GOT3 (cell line): ENCODE measurements around the gene TLE6.
"Not testable (repeated sequence)": the region's sequence is repeated elsewhere in the genome, so short reads cannot be mapped to it uniquely, and the experiment has no call there.

Source experiments
- DNase-seq: peaks from one replicate; lab custom pipeline; 2025; ENCODE audit warnings: mixed read lengths; lab: John Stamatoyannopoulos, UW

Gene TLE6

GRCh38 chr19:2977001-2977745 lies at the start of gene TLE6:
TSS of gene TLE6 (plus strand) at chr19:2977564. CDS start at chr19:2978234, 670 bp downstream.
- peak; percentile 77 for DNase-seq

- no peak for DNase-seq
These were observed 43.9 kb upstream of the TLE6 start for GRCh38 chr19:2933490-2933910.

- not testable (repeated sequence) for DNase-seq
These were observed 41.5 kb upstream of the TLE6 start for GRCh38 chr19:2935863-2936262.

- DNase-seq: no peak
These were observed 34.3 kb upstream of the TLE6 start for GRCh38 chr19:2942928-2943640.

DNA sequence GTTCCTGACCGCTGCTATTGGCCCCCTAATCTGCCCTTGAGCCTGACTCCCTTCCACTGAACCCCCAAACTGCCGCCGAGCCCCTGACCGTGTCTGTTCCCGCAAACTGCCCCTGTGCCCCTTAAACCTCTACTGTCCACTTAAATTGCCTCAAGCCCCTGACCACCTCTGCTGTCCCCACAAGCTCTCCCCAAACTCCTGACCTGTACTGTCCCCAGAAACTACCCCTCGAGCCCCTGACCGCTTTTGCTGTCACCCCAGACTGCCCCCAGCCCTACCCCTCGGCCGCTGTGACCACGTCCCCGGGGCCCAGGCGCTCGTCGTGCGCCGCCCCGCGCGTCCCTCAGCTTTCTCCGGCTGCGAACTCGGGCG lies 33.0 kb upstream of the TLE6 start:
- no peak for DNase-seq

DNA sequence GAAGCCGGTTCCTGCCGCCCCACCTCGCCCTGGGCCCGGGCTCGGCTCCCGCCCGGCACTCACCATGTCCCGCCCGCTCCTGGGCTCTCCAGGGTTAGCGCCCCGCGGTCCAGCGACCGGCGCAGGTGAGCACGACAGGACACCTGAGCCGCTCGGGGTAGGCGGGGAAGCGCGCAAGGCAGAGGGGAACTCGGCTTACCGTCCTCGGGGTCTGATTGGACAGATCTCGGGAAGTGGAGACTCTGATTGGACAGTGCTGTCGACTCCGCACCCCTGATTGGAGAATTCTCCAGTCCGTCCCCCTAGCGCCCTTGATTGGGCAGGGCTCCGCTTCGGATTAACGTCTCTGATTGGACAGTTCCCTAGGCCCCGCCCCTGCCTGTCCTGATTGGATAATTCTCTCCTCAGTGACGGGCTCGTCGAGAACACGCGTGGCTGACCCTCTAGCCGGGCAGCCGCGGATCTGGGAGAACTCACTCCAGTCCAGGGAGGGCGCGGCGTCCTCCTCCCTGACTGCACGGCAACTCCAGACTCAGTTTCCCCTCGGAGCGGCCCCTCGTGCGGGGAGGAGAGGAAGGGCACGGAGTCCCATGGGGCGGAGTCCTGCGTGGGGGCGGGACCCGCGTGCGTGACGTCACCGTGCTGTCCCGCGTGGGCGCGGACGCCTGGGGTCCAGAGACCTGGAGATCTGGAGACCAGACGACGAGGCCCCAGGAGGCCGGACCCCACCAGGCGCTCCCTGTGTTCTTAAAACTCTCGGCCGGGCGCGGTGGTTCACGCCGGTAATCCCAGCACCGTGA lies 32.4 kb upstream of the TLE6 start, which contains the start of gene ZNF77:
Gene ZNF77 (minus strand): TSS at position 197 of the 800 bp plus-strand sequence. CDS start 131 bp downstream, at position 66.
- DNase-seq: peak; percentile 96

- DNase-seq: no peak
These were observed 31.7 kb upstream of the TLE6 start for GRCh38 chr19:2945575-2946184.

DNA sequence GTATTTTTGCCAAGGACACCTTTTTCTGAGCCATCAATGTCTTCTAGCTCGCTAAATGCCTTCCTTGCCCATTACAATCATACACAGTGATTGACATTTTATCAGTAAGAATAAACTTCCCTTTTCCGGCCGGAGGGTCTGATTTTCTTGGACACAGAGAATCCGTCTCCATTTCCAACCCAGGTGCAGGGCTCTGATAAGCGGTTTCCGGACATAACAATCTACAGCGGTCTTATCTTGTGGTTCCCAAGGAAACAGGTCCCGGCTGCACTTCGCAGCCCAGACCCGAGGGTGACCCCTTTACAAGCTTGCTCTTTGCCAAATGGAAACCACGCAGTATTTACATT lies 27.5 kb upstream of the TLE6 start:
- DNase-seq: no peak

GRCh38 chr19:2950286-2951124 lies 26.9 kb upstream of the TLE6 start:
- DNase-seq: peak; percentile 96

- no peak for DNase-seq
These were observed 24.3 kb upstream of the TLE6 start for GRCh38 chr19:2952953-2953481.

- no peak for DNase-seq
These were observed 20.2 kb upstream of the TLE6 start for GRCh38 chr19:2957160-2957559.

DNA sequence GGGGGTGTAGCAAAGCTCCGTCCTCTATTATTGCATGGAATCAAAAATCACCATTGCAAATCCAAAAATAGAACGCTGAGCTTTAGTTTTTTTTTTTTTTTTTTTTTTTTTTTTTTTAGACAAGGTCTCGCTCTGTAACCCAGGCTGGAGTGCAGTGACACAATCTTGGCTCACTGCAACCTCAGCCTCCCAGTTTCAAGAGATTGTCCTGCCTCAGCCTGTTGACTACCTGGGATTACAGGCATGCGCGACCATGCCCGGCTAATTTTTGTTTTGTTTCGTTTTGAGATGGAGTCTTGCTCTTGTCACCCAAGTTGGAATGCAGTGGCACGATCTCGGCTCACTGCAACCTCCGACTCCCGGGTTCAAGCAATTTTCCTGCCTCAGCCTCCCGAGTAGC lies 17.2 kb upstream of the TLE6 start:
- DNase-seq: no peak

DNA sequence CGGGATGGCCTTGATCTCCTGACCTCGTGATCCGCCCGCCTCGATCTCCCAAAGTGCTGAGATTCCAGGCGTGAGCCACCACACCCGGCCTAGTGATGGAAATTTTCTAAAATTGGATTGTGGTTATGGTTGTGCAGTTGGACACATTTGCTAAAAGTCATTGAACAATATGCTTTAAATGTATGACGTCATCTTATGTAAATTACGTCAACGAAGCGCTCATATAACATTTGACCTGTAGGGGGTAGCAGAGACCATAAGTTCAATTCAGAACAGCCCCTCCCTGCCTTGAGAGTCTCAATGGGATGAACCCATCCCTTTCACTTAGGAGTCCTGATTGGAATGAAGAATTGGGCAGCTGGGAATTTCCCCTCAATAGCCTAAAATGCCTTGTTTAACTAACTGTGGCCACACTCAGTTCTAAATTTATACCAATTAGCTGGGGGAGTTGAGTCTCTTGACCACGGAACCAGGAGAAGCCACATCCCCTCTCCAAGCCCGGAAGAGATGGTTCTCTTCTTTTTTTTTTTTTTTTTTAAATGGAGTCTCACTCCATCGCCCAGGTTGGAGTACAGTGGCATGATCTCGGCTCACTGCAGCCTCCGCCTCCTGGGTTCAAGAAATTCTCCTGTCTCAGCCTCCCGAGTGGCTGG lies 15.2 kb upstream of the TLE6 start:
- DNase-seq: no peak

DNA sequence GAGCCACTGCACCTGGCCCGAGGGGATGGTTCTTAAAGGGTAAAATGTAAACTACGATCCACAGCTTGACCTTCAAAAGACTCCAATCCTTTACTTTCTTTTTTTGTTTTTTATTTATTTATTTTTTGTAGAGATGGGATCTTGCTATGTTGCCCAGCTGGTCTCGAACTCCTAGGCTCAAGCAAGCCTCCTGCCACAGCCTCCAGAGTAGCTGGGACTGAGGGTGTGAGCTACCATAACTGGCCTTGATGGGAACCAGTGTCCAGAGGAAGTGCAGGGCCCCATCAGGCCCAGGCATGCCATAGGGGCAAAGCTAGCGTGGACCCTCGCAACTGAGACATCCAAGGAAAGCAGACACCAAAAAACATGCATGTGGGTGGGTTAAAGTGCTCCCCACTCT lies 14.2 kb upstream of the TLE6 start:
- no peak for DNase-seq

- not testable (repeated sequence) for DNase-seq
These were observed 13.7 kb upstream of the TLE6 start for GRCh38 chr19:2963631-2964030.

GRCh38 chr19:2964874-2965273 lies 12.5 kb upstream of the TLE6 start:
- DNase-seq: no peak

DNA sequence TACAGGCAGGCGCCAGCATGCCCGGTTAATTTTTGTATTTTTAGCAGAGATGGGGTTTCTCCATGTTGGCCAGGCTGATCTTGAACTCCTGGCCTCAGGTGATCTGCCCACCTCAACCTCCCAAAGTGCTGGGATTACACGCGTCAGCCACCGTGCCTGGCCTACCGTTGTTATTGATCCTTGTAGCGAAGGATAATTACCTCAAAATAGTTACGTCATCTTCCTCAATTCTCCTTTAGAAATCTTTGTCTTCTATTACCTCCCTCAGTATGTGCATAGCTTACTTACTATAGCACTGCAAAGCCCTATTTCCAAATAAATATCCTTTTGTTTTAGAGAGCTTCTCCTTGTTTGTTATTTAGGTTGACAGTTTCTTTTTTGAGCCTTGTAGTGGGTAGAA lies 9.4 kb upstream of the TLE6 start:
- no peak for DNase-seq

- DNase-seq: no peak
These were observed 8.3 kb upstream of the TLE6 start for GRCh38 chr19:2969104-2969504.

DNA sequence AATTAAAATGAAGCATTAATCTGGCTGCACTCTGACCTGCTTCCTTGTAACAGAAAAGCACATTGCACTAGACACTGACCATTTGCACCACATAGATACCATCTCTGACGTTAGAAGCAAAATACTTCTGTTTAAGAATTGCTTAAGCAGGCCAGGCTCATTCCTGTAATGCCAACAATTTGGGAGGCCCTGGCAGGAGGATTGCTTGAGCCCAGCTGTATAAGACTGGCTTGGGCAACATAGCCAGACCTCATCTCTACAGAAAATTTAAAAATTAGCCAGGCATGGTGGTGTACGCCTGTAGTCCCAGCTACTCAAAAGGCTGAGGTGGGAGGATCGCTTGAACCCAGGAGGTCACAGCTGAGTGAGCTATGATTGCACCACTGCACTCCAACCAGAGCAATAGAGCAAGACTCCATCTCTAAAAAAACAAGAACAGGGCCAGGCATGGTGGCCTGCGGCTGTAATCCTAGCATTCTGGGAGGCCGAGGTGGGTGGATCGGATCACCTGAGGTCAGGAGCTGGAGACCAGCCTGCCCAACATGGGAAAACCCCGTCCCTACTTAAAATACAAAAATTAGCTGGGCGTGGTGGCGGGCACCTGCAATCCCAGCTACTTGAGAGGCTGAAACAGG lies 7.0 kb upstream of the TLE6 start:
- DNase-seq: no peak

DNA sequence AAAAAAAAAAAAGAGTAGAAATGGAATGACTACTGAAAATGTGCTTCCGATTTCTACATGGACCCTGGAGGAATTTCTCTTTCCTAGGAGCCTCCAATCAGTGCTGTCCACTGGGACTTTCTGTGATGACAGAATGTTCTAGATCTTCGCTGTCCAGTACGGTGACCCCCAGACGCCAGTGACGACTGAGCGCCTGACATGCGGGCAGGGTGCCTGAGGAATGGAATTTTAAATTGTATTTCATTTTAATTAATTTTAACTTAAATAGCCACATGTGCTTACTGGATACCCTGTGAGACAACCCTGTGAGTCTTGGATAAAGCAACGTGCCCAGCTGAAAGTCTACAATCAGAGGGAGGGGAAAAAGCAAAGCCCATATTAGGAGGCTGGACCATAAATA lies 4.1 kb upstream of the TLE6 start:
- no peak for DNase-seq
